Cardiac fibroblast (primary cell): Measurements from ENCODE around the gene ICE2.
A peak's percentile ranks its signal among the peaks of the same experiment; 100 is the strongest.

ENCODE experiments used
- DNase-seq, 2 donors: peaks; one replicate each; pipeline versions ENCODE4 v3.0.0 to v3.0.0-alpha.2; 2010; ENCODE audit warnings: low read depth in 2 of 2
- H3K4me3 ChIP-seq, 2 donors: replicated peaks in 1 of 2; 1 replicate in 1 of 2; 2 replicates in 1 of 2; pipeline ENCODE4 v1.5.1; 2011; ENCODE audit warnings: low read depth in 2 of 2, low read length in 2 of 2, mild to moderate bottlenecking in 2 of 2, moderate library complexity in 1 of 2
- TF ChIP-seq, protein P1 (sequence below): IDR thresholded peaks from one replicate; pipeline ENCODE4 v1.5.1; 2011; ENCODE audit warnings: low read depth, mild to moderate bottlenecking, low read length, inconsistent platforms

Gene ICE2

DNA sequence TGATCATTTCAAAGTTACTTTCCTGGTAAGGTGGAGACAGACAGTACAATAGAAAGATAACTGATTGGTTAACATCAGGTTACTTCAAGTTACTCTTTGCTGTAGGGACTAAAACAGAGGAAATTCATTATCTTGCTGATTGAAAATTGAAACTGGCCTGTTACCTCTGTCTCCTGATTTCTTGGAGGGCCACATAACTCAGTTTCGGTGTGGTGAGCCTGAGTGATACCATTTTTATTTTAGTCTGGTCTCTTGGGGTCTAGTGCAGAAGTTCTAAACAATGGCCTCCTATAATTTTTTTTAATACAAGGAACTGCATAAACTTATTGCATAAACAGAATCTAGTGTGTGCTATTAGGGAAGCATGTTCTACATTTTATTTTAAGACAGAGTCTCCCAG lies 1.2 kb upstream of the ICE2 start:
- TF ChIP-seq, protein P1, sequence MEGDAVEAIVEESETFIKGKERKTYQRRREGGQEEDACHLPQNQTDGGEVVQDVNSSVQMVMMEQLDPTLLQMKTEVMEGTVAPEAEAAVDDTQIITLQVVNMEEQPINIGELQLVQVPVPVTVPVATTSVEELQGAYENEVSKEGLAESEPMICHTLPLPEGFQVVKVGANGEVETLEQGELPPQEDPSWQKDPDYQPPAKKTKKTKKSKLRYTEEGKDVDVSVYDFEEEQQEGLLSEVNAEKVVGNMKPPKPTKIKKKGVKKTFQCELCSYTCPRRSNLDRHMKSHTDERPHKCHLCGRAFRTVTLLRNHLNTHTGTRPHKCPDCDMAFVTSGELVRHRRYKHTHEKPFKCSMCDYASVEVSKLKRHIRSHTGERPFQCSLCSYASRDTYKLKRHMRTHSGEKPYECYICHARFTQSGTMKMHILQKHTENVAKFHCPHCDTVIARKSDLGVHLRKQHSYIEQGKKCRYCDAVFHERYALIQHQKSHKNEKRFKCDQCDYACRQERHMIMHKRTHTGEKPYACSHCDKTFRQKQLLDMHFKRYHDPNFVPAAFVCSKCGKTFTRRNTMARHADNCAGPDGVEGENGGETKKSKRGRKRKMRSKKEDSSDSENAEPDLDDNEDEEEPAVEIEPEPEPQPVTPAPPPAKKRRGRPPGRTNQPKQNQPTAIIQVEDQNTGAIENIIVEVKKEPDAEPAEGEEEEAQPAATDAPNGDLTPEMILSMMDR, result no peak
- H3K4me3 ChIP-seq, result no peak overlapping the region
- no peak for DNase-seq

DNA sequence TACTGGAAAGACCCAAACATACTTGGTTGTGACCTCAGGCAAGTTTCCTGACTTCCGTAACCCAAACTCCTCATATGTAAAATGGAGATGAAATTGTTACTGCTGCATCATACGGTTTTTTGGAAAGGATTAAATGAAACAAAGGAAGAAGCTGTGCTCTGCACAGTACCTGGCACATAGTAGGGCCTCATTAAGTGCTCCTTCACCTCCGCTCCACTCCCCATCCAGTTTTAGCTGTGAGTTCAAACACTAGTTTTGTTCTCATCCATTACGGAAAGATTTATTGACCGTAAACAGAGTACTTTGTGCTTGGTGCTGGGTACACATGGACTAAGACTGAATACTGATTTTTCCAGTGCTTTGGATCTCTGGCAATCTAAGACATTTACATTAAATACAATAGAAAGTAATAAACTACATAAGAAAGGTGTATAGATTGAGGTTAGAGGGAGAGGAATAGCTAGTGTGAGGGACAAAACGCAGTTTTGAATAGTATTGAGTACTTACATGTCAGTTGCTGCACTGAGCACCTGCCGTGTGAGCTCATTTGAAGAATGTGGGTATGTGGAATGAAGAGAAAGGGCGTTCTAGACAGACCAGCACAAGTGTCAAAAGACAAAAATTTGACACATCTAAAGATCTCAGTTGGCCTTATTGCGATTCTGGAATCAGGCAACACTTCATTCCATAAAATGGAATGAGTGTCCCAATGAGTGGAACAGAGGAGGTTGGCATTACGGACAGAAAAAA lies 594 bp upstream of the ICE2 start:
- peak overlapping the region; percentile 72 to 89 for H3K4me3 ChIP-seq
- TF ChIP-seq, protein P1, result no peak
- no peak for DNase-seq

DNA sequence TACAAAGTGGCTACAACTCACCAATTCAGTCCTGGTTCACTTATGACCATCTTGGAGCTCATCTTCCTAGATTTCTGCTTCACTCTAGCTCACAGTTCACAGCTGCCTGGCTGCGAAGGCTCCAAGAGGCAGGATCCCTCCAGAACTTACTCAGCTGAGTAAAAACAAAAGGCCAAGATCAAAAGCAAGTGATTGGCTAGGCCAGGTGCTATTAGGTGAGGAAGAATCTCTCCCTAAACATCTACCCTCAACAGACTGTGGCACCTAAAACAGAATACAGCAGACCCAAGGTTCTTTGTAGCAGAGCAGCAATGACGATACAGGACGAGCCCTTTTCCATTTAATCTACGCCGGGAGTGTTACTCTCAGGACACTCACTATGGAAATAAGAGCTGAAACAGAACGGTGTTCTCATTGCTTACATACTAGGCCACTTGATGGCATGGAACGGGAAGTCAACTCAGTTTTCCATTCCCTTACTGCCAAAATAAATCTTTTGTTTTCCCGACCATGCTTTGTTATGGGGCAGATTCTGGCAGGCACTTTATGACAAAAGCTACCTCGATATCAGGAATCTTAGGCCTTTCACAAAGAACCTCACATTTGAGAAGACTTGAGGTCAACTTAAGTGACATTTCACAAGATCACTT lies 901 bp downstream of the ICE2 start:
- peak overlapping the region; percentile 72 to 89 for H3K4me3 ChIP-seq
- TF ChIP-seq, protein P1, result no peak
- DNase-seq, result peak; percentile 41 to 47

DNA sequence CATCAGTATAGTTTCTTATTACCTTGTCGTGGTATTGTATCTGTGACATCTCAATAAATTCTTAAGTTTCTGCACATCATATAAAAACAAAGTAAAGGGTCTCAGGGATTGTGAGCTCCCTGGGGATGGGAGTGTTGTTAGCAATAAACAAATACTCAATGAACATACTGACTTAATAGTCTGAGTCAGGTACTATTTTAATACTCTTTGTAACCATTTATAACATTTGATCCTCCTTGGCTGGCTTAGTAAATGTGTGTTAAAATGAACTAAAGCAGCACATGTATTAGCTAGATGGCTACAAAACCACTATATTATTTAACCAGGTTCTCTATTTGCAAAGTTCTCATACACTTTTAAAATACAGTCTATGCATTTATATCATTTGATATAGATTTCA lies 1.8 kb downstream of the ICE2 start:
- no peak overlapping the region for H3K4me3 ChIP-seq
- TF ChIP-seq, protein P1, result no peak
- peak in 1 of 2 donors; percentile 10 for DNase-seq

DNA sequence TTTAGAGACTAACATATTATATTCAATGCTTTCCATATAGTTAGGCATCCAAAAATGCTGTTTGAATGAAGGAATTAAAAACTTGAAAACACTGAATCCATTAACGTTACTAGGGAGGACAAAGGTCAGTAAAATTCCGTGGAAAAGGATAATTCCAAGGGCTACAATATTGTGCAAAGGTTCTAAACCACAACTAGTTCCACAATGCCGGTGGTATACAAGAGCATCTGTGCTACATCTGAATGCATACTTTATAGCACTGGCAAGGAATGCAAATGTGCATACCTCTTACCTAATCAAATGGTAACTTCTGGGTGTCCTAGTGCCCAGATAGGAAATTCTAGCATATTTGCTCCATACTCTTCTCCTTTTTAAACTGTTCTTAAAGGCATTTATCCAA lies 2.2 kb downstream of the ICE2 start:
- TF ChIP-seq, protein P1, result no peak
- peak; percentile 18 to 31 for DNase-seq
- no peak overlapping the region for H3K4me3 ChIP-seq

DNA sequence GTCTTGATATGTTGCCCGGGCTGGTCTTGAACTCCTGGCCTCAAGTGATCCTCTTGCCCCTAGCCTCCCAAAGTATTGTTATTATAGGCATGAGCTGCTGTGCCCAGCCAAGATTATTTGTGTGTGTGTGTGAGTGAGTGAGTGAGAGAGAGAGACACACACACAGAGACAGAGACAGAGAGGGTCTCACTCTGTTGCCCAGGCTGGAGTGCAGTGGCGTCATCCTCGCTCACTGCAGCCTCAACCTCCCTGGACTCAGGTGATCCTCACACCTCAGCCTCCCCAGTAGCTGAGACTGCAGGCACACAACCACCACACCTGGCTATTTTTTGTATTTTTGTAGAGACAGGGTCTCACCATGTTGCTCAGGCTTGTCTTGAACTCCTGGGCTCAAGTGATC lies 5.8 kb downstream of the ICE2 start:
- H3K4me3 ChIP-seq, result no peak overlapping the region
- TF ChIP-seq, protein P1, result no peak
- DNase-seq, result no peak

DNA sequence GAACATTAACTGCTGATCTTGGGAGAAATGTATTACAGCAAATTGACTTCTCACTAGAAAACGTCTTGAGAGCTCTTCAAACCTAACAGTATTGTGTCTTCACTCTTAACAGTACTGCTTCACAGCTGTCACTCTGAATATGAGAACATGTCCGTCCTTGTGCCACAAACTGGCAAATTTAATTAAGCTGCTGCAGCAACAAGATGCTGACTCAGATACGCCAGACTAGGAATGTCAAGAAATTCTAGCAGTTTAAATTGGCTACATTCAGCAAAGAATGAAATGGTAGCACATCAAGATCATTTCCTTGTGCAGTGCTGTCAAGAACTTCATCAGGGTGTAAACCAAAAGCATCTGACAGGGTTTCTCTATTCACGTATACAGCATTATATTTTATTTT lies 7.6 kb downstream of the ICE2 start:
- TF ChIP-seq, protein P1, result no peak
- DNase-seq, result no peak
- H3K4me3 ChIP-seq, result no peak overlapping the region
